ENCODE data around the gene THBD. TPM values are rescaled to one million over a fixed set of nuclear protein-coding genes. Genes with fewer than 3 reads are reported as not detected.

Gene THBD
- total RNA-seq, 1 donor from 2014 or later = 326 TPM

DNA sequence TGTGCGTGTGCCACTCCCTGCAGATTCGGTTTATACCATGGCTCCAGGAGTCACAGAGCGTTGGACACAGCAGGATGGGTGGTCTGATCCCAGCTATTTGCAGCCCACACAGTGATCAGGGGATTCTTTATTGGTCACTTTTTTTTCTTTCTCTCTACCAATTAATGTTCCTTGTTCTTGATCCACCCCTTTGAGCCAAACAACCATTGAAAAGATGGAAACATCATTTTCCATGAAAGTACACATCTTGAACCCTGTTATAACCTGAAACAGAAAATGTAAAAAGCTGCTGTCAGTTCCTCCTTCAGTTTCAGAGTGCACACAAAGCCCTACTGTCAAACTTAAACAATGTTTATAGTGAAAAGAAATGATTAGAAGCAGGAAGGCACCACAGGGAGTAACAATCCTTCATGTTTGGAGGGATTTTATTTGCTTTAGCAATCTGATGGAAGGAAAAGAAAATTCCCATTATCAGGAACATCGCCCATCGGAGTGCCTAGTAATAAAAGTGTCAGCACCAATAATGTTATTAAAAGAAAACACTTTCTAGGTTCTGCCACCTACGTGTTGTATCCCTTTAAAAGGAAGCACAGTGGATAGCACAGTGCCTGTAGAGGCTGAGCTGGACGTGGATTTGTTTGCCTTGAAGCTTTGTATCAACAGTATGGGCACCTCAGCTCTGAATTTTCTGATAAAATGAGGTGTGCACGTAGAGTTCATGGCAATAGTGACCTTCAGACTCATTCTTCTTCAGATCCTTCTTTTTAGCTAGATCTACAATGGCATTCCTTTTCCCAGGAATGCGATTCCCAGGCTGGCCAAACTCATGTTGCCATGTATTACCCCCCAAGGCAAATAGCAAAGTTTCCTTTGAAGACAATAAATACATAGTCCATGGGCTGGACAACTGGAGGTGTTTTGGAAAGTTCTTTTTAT lies 16.1 kb upstream of the THBD start:
- Histone ChIP-seq H3K4me3 (no peak overlapping the region), H3K27ac (no peak overlapping the region), H3K36me3 (no peaks in the 10 kb centered on the region), H3K27me3 (no peaks in the 10 kb centered on the region), H3K4me1 (peaks cover 15 to 28% of the 10 kb centered on the region in 2 donors), H3K9me3 (no peaks in the 10 kb centered on the region)
- intact Hi-C loops (cut with DNase I) = no loop called here
- DNase-seq (ENCODE audit: low spot score in 2 of 2) = no peak
- TF ChIP-seq, protein P1, sequence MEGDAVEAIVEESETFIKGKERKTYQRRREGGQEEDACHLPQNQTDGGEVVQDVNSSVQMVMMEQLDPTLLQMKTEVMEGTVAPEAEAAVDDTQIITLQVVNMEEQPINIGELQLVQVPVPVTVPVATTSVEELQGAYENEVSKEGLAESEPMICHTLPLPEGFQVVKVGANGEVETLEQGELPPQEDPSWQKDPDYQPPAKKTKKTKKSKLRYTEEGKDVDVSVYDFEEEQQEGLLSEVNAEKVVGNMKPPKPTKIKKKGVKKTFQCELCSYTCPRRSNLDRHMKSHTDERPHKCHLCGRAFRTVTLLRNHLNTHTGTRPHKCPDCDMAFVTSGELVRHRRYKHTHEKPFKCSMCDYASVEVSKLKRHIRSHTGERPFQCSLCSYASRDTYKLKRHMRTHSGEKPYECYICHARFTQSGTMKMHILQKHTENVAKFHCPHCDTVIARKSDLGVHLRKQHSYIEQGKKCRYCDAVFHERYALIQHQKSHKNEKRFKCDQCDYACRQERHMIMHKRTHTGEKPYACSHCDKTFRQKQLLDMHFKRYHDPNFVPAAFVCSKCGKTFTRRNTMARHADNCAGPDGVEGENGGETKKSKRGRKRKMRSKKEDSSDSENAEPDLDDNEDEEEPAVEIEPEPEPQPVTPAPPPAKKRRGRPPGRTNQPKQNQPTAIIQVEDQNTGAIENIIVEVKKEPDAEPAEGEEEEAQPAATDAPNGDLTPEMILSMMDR (IDR thresholded peaks at IDR 0.05) = no peak

DNA sequence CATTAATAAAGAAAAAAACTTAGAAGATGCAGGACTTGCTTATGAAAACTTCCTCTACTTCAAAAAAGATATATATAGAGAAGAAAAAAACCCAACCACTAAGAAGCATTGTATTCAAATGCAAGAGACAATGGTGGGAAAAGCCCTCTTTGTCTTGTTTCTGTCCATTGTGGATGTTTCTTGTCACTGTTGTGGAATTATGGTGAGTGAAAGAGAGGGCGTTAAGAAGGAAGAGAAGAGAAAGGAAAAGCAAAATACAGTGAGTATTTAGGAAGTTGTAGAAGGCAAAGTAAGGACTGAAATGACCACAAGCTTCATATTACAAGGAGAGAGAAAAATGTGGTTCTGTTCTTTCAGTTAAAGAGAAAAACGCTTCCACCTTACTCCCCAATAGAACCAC lies 14.1 kb upstream of the THBD start:
- no peaks in the 10 kb centered on the region for H3K9me3 ChIP-seq
- peaks cover 15 to 39% of the 10 kb centered on the region in 2 donors for H3K4me1 ChIP-seq
- TF ChIP-seq, protein P1 (IDR thresholded peaks at IDR 0.05) = no peak
- H3K36me3 ChIP-seq = no peaks in the 10 kb centered on the region
- intact Hi-C loops (cut with DNase I) = loop anchor here (5.0 kb wide), 2 partner anchors 301 to 371 kb away; no protein-coding TSS in a partner anchor
- H3K27ac ChIP-seq = peak overlapping the region in 1 of 2 donors; percentile 9
- no peaks in the 10 kb centered on the region for H3K27me3 ChIP-seq
- no peak overlapping the region for H3K4me3 ChIP-seq
- DNase-seq (ENCODE audit: low spot score in 2 of 2) = no peak

DNA sequence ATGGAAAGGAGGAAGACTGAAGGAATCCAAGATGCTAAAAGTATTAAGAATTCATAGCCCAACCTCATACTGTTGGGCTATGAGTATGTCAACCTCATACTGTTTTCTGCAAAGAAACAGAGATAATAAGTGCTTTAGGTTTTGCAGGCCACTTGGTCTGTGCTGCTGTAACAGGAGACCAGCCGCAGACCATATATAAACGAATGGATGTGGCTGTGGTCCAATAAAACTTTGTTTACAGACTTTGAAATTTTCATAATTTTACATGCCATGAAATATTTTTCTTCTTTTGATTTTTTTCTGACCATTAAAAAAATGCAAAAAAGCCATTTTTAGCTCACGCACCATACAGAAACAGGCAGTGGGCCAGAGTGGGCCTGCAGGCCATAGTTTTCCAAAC lies 13.7 kb upstream of the THBD start:
- intact Hi-C loops (cut with DNase I) = loop anchor here (5.0 kb wide), 2 partner anchors 301 to 371 kb away; no protein-coding TSS in a partner anchor
- TF ChIP-seq, protein P1 (IDR thresholded peaks at IDR 0.05) = no peak

DNA sequence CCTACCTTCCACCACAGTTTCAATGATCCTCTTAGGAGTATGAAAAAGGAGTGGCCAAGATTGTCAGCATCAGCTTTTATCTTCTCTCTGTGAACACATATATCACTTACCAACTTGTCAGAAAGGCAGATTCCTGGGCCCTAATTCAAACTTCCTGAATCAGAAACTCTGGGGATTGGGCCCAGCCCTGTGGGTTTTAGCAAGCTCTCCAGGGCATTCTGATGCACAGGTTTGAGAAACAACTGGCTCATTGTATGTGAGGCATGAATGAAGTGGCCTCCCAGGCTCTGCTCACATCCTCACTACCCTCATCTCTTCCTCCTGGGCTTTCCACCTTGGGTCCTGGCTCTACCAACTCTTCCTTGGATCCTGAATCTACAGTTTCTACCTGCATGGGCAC lies 13.2 kb upstream of the THBD start:
- intact Hi-C loops (cut with DNase I) = loop anchor here (1.0 to 5.0 kb wide), 3 partner anchors 24 to 370 kb away; partner anchors contain the start of gene CD93
- Histone ChIP-seq H3K9me3 (no peaks in the 10 kb centered on the region), H3K4me1 (peaks cover 15 to 39% of the 10 kb centered on the region in 2 donors), H3K27ac (peak overlapping the region; percentile 85 to 96), H3K36me3 (no peaks in the 10 kb centered on the region), H3K4me3 (no peak overlapping the region), H3K27me3 (no peaks in the 10 kb centered on the region)
- TF ChIP-seq, protein P1 (IDR thresholded peaks at IDR 0.05) = no peak
- DNase-seq (ENCODE audit: low spot score in 2 of 2) = no peak

More for the DNA sequence above, 13.7 kb upstream of the THBD start:
- Histone ChIP-seq H3K27me3 (no peaks in the 10 kb centered on the region), H3K4me1 (peaks cover 15 to 39% of the 10 kb centered on the region in 2 donors), H3K36me3 (no peaks in the 10 kb centered on the region), H3K9me3 (no peaks in the 10 kb centered on the region), H3K4me3 (no peak overlapping the region), H3K27ac (peak overlapping the region; percentile 9 to 96)
- DNase-seq (ENCODE audit: low spot score in 2 of 2) = no peak

DNA sequence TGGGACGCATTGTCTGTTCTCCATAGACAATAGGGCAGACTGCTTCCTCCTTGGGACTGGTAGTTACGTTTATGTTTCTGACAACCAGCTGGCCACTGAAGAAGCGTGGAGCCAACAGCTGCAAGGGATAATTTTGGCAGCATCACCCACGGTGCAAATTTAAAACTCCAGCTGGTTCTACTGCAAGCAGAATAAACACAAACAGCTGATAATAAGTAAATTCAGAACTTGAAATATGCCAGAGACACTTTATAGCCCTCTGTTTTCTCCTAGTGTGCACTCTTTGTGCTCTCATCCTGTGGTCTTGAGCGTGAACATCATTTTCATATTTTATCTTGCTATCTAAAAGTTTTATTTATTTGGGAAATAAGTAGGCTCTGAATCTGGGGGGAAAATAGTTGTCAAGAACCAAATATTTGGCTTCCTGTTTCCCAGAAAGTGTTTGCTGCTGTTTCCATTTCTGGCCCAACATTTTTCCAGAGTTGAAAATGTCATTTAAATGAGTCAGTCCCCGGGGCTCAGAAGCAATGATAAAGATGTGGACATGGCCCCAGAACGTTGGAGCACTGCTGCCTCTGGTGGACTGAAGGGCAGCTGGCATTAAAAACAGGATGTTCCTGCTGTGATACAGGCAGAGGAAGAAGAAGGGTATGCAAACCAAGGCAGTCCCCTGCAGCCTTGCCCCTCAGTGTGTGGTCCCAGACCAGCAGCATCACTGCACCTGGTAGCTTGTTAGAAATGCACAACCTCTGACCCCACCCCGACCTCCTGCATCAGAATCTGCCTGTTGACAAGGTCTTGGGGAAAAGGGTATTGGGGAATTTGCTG lies 12.5 kb upstream of the THBD start:
- intact Hi-C loops (cut with DNase I) = loop anchor here (1.0 to 5.0 kb wide), 3 partner anchors 24 to 370 kb away; partner anchors contain the start of gene CD93
- H3K4me3 ChIP-seq = peak overlapping the region; percentile 13 to 27
- H3K4me1 ChIP-seq = peaks cover 15 to 39% of the 10 kb centered on the region in 2 donors
- peak overlapping the region; percentile 85 to 96 for H3K27ac ChIP-seq
- TF ChIP-seq, protein P1 (IDR thresholded peaks at IDR 0.05) = peak; percentile 49 to 73 (median 66)
- H3K27me3 ChIP-seq = no peaks in the 10 kb centered on the region
- H3K9me3 ChIP-seq = no peaks in the 10 kb centered on the region
- H3K36me3 ChIP-seq = no peaks in the 10 kb centered on the region
- peak in 1 of 2 donors; percentile 86 for DNase-seq (ENCODE audit: low spot score in 2 of 2)
